PC-9 (cell line): ENCODE data around the gene ABTB1. TPM values are rescaled to one million over a fixed set of nuclear protein-coding genes. Genes with fewer than 3 reads are reported as not detected.

ENCODE experiments used
- BruUV-seq: library from RNA; stranded (reverse); fragments of 400-500 nt; replicated peaks from 2 replicates; lab custom pipeline; 2021; lab: Mats Ljungman, UMichigan
- CTCF ChIA-PET: fragments of 300-600 bp; sonication (Branson Sonifier 250); formaldehyde crosslinking; loops from one replicate; lab custom pipeline; 2022; ENCODE audit warnings: antibody characterized with exemption; lab: Charles Lee
- POLR2A ChIA-PET: fragments of 300-600 bp; sonication (Branson Sonifier 250); formaldehyde crosslinking; loops from one replicate; lab custom pipeline; 2022; ENCODE audit warnings: antibody characterized with exemption; ENCODE audit not compliant: unreplicated experiment; lab: Charles Lee
- DNase-seq, 2 experiments: peaks; one replicate each; pipeline versions ENCODE4 v3.0.0 to v3.0.0-alpha.2; 2015 to 2022; ENCODE audit warnings: mixed read lengths in 1 of 2
- H2AFZ ChIP-seq: fragments of 200-600 bp; sonication (generic); 2 replicates; pipeline ENCODE4 v1.8.1; 2017; ENCODE audit warnings: antibody characterized with exemption
- H3F3A ChIP-seq: fragments of 200-600 bp; sonication (generic); 2 replicates; pipeline ENCODE4 v1.8.1; 2017; ENCODE audit warnings: antibody characterized with exemption, mild to moderate bottlenecking, low read depth; ENCODE audit not compliant: insufficient read depth
- H3K27ac ChIP-seq: fragments of 200-600 bp; sonication (generic); 2 replicates; pipeline ENCODE4 v1.6.1; 2016; ENCODE audit warnings: mixed run types
- H3K27me3 ChIP-seq: fragments of 200-600 bp; sonication (generic); 2 replicates; pipeline ENCODE4 v1.6.1; 2016; ENCODE audit warnings: low read depth, mixed run types; ENCODE audit not compliant: insufficient read depth
- H3K36me3 ChIP-seq: fragments of 200-600 bp; sonication (generic); 2 replicates; pipeline ENCODE4 v1.6.1; 2016; ENCODE audit warnings: low read depth, mixed run types
- H3K4me1 ChIP-seq: fragments of 200-600 bp; sonication (generic); replicated peaks from 2 replicates; pipeline ENCODE4 v1.6.1; 2016; ENCODE audit warnings: mixed run types; ENCODE audit not compliant: insufficient read depth
- H3K4me2 ChIP-seq: fragments of 200-600 bp; sonication (generic); 2 replicates; pipeline ENCODE4 v1.6.1; 2017; ENCODE audit warnings: mixed run types
- H3K4me3 ChIP-seq: fragments of 200-600 bp; sonication (generic); 2 replicates; pipeline ENCODE4 v1.6.1; 2016; ENCODE audit warnings: mixed run types
- H3K79me2 ChIP-seq: fragments of 200-600 bp; sonication (generic); 2 replicates; pipeline ENCODE4 v1.6.1; 2017; ENCODE audit warnings: low read depth, mixed run types
- H3K9me2 ChIP-seq: fragments of 200-600 bp; sonication (generic); 2 replicates; pipeline ENCODE4 v1.8.1; 2017; ENCODE audit warnings: mild to moderate bottlenecking; ENCODE audit not compliant: insufficient read depth
- H3K9me3 ChIP-seq: fragments of 200-600 bp; sonication (generic); 2 replicates; pipeline ENCODE4 v1.8.1; 2016; ENCODE audit warnings: low read depth; ENCODE audit not compliant: insufficient read depth
- H4K20me1 ChIP-seq: fragments of 200-600 bp; sonication (generic); 2 replicates; pipeline ENCODE4 v1.8.1; 2017; ENCODE audit not compliant: insufficient read depth
- CTCF ChIP-seq: fragments of 200-600 bp; sonication (generic); conservative IDR thresholded peaks from 2 replicates; pipeline ENCODE4 v1.6.1; 2017; ENCODE audit warnings: mixed run types, antibody characterized with exemption, mild to moderate bottlenecking, moderate library complexity
- EZH2 ChIP-seq: fragments of 200-600 bp; sonication (generic); IDR thresholded peaks from 2 replicates; pipeline ENCODE4 v1.8.0; 2017; ENCODE audit warnings: antibody characterized with exemption, low read depth
- intact Hi-C: fragments of 100-400 bp; cut with micrococcal nuclease; formaldehyde crosslinking; loops from one replicate; pipeline ENCODE4 v1.10.0; 2022; ENCODE audit not compliant: unreplicated experiment
- total RNA-seq: library from RNA; stranded (reverse); gene quantifications from 2 replicates; pipeline ENCODE4 v1.2.3, GENCODE V29; 2021

ABTB1 gene
- total RNA-seq, 1 experiment from 2014 or later, result 39.1 TPM

GRCh38 chr3:127715532-127715931, 42.8 kb downstream of the ABTB1 start:
- H3K4me2 ChIP-seq, result no peak overlapping the region
- BruUV-seq, result no TSS peak
- H3K27me3 ChIP-seq, result no peaks in the 10 kb centered on the region
- no peak overlapping the region for H3K27ac ChIP-seq
- no peak for DNase-seq
- H4K20me1 ChIP-seq, result no peaks in the 10 kb centered on the region
- H3K9me3 ChIP-seq, result no peaks in the 10 kb centered on the region
- H3K79me2 ChIP-seq, result no peaks in the 10 kb centered on the region
- TF ChIP-seq CTCF, result no peak
- TF ChIP-seq EZH2, result no peak
- CTCF ChIA-PET, result no interaction called here
- no peaks in the 10 kb centered on the region for H3F3A ChIP-seq
- POLR2A ChIA-PET, result no interaction called here
- no peak overlapping the region for H3K4me3 ChIP-seq
- no peaks in the 10 kb centered on the region for H3K36me3 ChIP-seq
- H2AFZ ChIP-seq, result no peak overlapping the region
- no peaks in the 10 kb centered on the region for H3K4me1 ChIP-seq
- H3K9me2 ChIP-seq, result no peaks in the 10 kb centered on the region
- intact Hi-C loops, result no loop called here

- no peak overlapping the region for H2AFZ ChIP-seq
- intact Hi-C loops, result no loop called here
- ChIA-PET POLR2A (no interaction called here), CTCF (no interaction called here)
- no peaks in the 10 kb centered on the region for H3F3A ChIP-seq
- H3K4me3 ChIP-seq, result no peak overlapping the region
- no peak for DNase-seq
- H3K79me2 ChIP-seq, result no peaks in the 10 kb centered on the region
- no peaks in the 10 kb centered on the region for H3K9me2 ChIP-seq
- H3K27me3 ChIP-seq, result no peaks in the 10 kb centered on the region
- H3K4me1 ChIP-seq, result no peaks in the 10 kb centered on the region
- no peaks in the 10 kb centered on the region for H3K36me3 ChIP-seq
- BruUV-seq, result no TSS peak
- H3K9me3 ChIP-seq, result no peaks in the 10 kb centered on the region
- TF ChIP-seq CTCF, result no peak
- TF ChIP-seq EZH2, result no peak
- H3K27ac ChIP-seq, result no peak overlapping the region
- no peaks in the 10 kb centered on the region for H4K20me1 ChIP-seq
- no peak overlapping the region for H3K4me2 ChIP-seq
Measured at GRCh38 chr3:127716384-127716783, 43.6 kb downstream of the ABTB1 start.

- BruUV-seq, result no TSS peak
- Histone ChIP-seq H4K20me1 (no peaks in the 10 kb centered on the region), H3K9me2 (no peaks in the 10 kb centered on the region), H3K9me3 (no peaks in the 10 kb centered on the region), H3K4me2 (no peak overlapping the region), H3F3A (no peaks in the 10 kb centered on the region), H3K4me3 (no peak overlapping the region), H3K79me2 (no peaks in the 10 kb centered on the region), H3K27ac (no peak overlapping the region), H2AFZ (no peak overlapping the region), H3K4me1 (no peaks in the 10 kb centered on the region), H3K27me3 (no peaks in the 10 kb centered on the region), H3K36me3 (no peaks in the 10 kb centered on the region)
- TF ChIP-seq CTCF (no peak), EZH2 (no peak)
- DNase-seq, result no peak
- POLR2A ChIA-PET, result no interaction called here
- CTCF ChIA-PET, result no interaction called here
- intact Hi-C loops, result no loop called here
Measured at GRCh38 chr3:127717357-127718244, 44.8 kb downstream of the ABTB1 start.
